Heart left ventricle (tissue), 16 donors: ENCODE data around the gene STAC2. TPM values are rescaled to one million over a fixed set of nuclear protein-coding genes. Genes with fewer than 3 reads are reported as not detected.
A peak's percentile ranks its signal among the peaks of the same experiment; 100 is the strongest.
"Not testable (repeated sequence)": the region's sequence is repeated elsewhere in the genome, so short reads cannot be mapped to it uniquely, and the experiment has no call there.

Experiments used
- ATAC-seq, 4 donors: fragments of 200-7000 bp; cut with Tn5 transposase; one replicate each; pipeline ENCODE4 v1.9.1; 2020 to 2022; ENCODE audit warnings: moderate library complexity in 4 of 4, mild to moderate bottlenecking in 3 of 4, moderate number of reproducible peaks in 1 of 4
- DNase-seq, 5 donors: peaks; one replicate each; pipeline ENCODE4 v3.0.0-alpha.2; 2020
- H3K27ac ChIP-seq, 12 donors: fragments of 200-600 bp; sonication (generic) in 4 of 12; one replicate each; pipeline versions ENCODE4 v1.5.0 to v1.8.0; 2016 to 2022; ENCODE audit warnings: mild to moderate bottlenecking in 2 of 12
- H3K27me3 ChIP-seq, 9 donors: fragments of 200-600 bp; sonication (generic) in 2 of 9; one replicate each; pipeline versions ENCODE4 v1.5.1 to v1.8.0; 2016 to 2022; ENCODE audit warnings: mild to moderate bottlenecking in 3 of 9
- H3K36me3 ChIP-seq, 9 donors: fragments of 200-600 bp; sonication (generic) in 2 of 9; one replicate each; pipeline versions ENCODE4 v1.5.0 to v1.8.0; 2018 to 2022; ENCODE audit warnings: mild to moderate bottlenecking in 2 of 9
- H3K4me1 ChIP-seq, 12 donors: fragments of 200-600 bp; sonication (generic) in 4 of 12; one replicate each; pipeline versions ENCODE4 v1.5.0 to v1.8.0; 2016 to 2022; ENCODE audit warnings: mild to moderate bottlenecking in 3 of 12
- H3K4me3 ChIP-seq, 12 donors: fragments of 200-600 bp; sonication (generic) in 4 of 12; one replicate each; pipeline versions ENCODE4 v1.5.0 to v1.8.0; 2017 to 2022; ENCODE audit warnings: mild to moderate bottlenecking in 9 of 12, moderate library complexity in 4 of 12
- H3K9me3 ChIP-seq, 12 donors: fragments of 200-600 bp; sonication (generic) in 4 of 12; one replicate each; pipeline versions ENCODE4 v1.5.0 to v1.8.0; 2016 to 2022; ENCODE audit warnings: mild to moderate bottlenecking in 1 of 12
- POLR2A ChIP-seq, 2 donors: fragments of 450-650 bp; IDR thresholded peaks; one replicate each; pipeline ENCODE4 v1.6.1; 2017; ENCODE audit warnings: antibody characterized with exemption in 2 of 2, mild to moderate bottlenecking in 2 of 2, moderate library complexity in 2 of 2
- WGBS, 4 donors: extraction: QIAGEN DNeasy Blood & Tissue Kit in 2 of 4; methylation state at CpG; one replicate each; pipeline versions ENCODE4 v1.1.5 to v1.1.7; 2013 to 2018; 5-methylcytosine and 5-hydroxymethylcytosine counted together
- intact Hi-C, 10 donors: fragments of 100-400 bp; cut with DNase I; formaldehyde crosslinking; loops; one replicate each; pipeline versions ENCODE4 v1.11.1 to v1.14.2; 2022
- polyA plus RNA-seq, 2 donors: library from polyadenylated mRNA; stranded (reverse); fragments of 200-250 nt; gene quantifications; one replicate each; pipeline ENCODE4 v1.2.3, GENCODE V29; 2013
- total RNA-seq, 9 donors: library from RNA; depleted of rRNA in 2 of 9; stranded (reverse); fragments of >200 nt in 2 of 9; fragmentation: NEBNext Ultra II Directional in 3 of 9; extraction: Animal tissue kit (Norgen Biotek cat#: 25700) in 3 of 9; gene quantifications; one replicate each; pipeline versions ENCODE4 v1.1.0 to v1.2.4, GENCODE V29; 2016 to 2023
- TF ChIP-seq, protein P1 (sequence below), 12 donors: fragments of 200-600 bp; sonication (generic) in 4 of 12; IDR thresholded peaks; one replicate each; pipeline versions ENCODE4 v1.5.0 to v1.8.0; 2018 to 2022; ENCODE audit warnings: antibody characterized with exemption in 12 of 12, mild to moderate bottlenecking in 5 of 12
- donor health status: ischemic (EF 13 %, LVEDD 7.1; RV severe dilation, severe dysfunction).
- donor health status: healthy with polysubstance abuse.
- donor health status: DM: no; HTN: yes; CAD: no.
- donor health status: DM: no; HTN: no; CAD: no.
- donor health status: ischemic (EF 25% LVEDD 6.9; RV normal size, moderate dysfunction).
- donor health status: ischemic (EF 25% LVEDD 5.7; RV mildly dilated, moderate dysfunction).
- donor health status: healthy.
- donor health status: DM: yes; HTN: yes; CAD: no.
- donor health status: ischemic (EF 35%, LVEDD 5.7; RV mildly dilated, moderate dysfunction).
- donor health status: nonischemic (EF 11% LVEDD 7.7; RV severe dilation, severe dysfunction).
- donor health status: DM: yes; HTN: yes; CAD: no.
- donor health status: PGD.
- donor health status: ischemic (EF 29% LVEDD 5.4; RV normal size, mild dysfunction).
- donor health status: nonischemic (EF 23%, LVEDD 6.1; RV moderate dilation, normal function).

The STAC2 gene
- total and polyA plus RNA-seq, 11 donors: 0.16 to 5.3 (median 0.36) TPM

DNA sequence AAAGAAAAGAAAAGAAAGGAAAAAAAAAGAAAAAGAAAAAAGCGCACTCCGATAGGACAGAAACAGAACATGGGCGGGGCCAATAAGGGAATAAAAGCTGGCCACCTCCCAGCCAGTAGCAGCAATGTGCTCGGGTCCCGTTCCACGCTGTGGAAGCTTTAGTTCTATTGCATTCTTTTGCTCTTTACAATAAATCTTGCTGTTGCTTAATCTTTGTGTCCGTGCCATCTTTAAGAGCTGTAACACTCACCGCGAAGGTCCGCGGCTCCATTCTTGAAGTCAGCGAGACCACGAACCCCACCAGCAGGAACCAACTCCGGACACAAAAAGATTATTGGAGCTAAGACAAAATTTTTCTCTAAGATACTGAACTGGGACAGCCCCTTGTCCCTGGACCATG is 56.6 kb downstream of the STAC2 start:
- Histone ChIP-seq H3K4me3 (no peak overlapping the region), H3K4me1 (peaks cover 0 to 42% (median 24%) of the 10 kb centered on the region in 12 donors), H3K9me3 (peaks cover 0 to 5% (median 0%) of the 10 kb centered on the region in 12 donors), H3K36me3 (no peaks in the 10 kb centered on the region), H3K27ac (no peak overlapping the region), H3K27me3 (no peaks in the 10 kb centered on the region)
- ATAC-seq (no peak), DNase-seq (no peak)
- 86 to 93% (median 92%) methylated on average over 14 of the region's 14 CpGs for WGBS, 4 donors
- intact Hi-C loops: loop anchor here in 2 of 10 donors (10.0 kb wide), 2 partner anchors 66 to 304 kb away; no protein-coding TSS in a partner anchor
- TF ChIP-seq POLR2A (IDR thresholded peaks at IDR 0.05): no peak
- TF ChIP-seq, protein P1, sequence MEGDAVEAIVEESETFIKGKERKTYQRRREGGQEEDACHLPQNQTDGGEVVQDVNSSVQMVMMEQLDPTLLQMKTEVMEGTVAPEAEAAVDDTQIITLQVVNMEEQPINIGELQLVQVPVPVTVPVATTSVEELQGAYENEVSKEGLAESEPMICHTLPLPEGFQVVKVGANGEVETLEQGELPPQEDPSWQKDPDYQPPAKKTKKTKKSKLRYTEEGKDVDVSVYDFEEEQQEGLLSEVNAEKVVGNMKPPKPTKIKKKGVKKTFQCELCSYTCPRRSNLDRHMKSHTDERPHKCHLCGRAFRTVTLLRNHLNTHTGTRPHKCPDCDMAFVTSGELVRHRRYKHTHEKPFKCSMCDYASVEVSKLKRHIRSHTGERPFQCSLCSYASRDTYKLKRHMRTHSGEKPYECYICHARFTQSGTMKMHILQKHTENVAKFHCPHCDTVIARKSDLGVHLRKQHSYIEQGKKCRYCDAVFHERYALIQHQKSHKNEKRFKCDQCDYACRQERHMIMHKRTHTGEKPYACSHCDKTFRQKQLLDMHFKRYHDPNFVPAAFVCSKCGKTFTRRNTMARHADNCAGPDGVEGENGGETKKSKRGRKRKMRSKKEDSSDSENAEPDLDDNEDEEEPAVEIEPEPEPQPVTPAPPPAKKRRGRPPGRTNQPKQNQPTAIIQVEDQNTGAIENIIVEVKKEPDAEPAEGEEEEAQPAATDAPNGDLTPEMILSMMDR (IDR thresholded peaks at IDR 0.05): no peak

DNA sequence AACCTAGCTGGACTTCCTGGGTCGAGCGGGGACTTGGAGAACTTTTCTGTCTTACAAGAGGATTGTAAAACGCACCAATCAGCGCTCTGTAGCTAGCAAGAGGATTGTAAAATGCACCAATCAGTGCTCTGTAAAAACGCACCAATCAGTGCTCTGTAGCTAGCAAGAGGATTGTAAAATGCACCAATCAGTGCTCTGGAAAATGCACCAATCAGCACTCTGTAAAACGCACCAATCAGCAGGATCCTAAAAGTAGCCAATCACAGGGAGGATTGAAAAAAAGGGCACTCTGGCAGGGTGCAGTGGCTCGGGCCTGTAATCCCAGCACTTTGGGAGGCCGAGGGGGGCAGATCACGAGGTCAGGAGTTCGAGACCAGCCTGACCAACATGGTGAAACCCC is 57.2 kb downstream of the STAC2 start:
- H3K27me3 ChIP-seq, H3K4me3 ChIP-seq, ATAC-seq, H3K36me3 ChIP-seq, H3K9me3 ChIP-seq, DNase-seq: not testable (repeated sequence)
- H3K27ac ChIP-seq: peak overlapping the region in 1 of 12 donors; percentile 1
- intact Hi-C loops: loop anchor here in 2 of 10 donors (10.0 kb wide), 2 partner anchors 66 to 304 kb away; no protein-coding TSS in a partner anchor
- WGBS, 4 donors: 95 to 97% (median 96%) methylated on average over 10 of the region's 10 CpGs
- peaks cover 0 to 43% (median 26%) of the 10 kb centered on the region in 12 donors for H3K4me1 ChIP-seq

DNA sequence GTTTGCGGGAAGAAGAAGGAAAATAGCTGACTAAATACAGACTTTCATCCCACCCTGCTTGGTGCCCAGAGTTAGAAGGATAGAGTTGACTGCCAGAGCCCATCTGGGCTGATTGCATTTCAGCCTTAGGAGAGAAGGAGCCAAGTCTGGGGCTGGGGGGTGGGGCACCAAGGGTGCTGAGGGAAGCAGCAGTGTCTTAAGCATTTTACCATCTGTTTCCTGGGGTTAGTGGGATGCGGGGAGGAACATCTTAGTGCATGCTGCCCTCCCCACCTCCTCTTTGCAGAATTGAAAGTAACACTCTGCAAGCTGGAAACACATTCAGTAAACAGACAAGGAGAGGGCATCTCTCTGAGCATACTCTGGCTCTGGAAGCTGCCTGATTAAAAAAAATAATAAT is 58.3 kb downstream of the STAC2 start:
- DNase-seq (peak in 3 of 5 donors; percentile 56 to 63 (median 58)), ATAC-seq (peak in 3 of 4 donors; percentile 32 to 73 (median 45))
- Histone ChIP-seq H3K36me3 (no peaks in the 10 kb centered on the region), H3K4me3 (no peak overlapping the region), H3K4me1 (peaks cover 0 to 43% (median 26%) of the 10 kb centered on the region in 12 donors), H3K9me3 (peaks cover 0 to 5% (median 0%) of the 10 kb centered on the region in 12 donors), H3K27ac (peak overlapping the region in 3 of 12 donors; percentile 35 to 61 (median 37)), H3K27me3 (no peaks in the 10 kb centered on the region)
- intact Hi-C loops: loop anchor here in 3 of 10 donors (1.0 to 10.0 kb wide), 3 partner anchors 32 to 303 kb away; no protein-coding TSS in a partner anchor
- no peak for TF ChIP-seq POLR2A (IDR thresholded peaks at IDR 0.05)
- TF ChIP-seq, protein P1 (IDR thresholded peaks at IDR 0.05): no peak
- 32 to 45% (median 36%) methylated on average over 2 of the region's 2 CpGs for WGBS, 4 donors

DNA sequence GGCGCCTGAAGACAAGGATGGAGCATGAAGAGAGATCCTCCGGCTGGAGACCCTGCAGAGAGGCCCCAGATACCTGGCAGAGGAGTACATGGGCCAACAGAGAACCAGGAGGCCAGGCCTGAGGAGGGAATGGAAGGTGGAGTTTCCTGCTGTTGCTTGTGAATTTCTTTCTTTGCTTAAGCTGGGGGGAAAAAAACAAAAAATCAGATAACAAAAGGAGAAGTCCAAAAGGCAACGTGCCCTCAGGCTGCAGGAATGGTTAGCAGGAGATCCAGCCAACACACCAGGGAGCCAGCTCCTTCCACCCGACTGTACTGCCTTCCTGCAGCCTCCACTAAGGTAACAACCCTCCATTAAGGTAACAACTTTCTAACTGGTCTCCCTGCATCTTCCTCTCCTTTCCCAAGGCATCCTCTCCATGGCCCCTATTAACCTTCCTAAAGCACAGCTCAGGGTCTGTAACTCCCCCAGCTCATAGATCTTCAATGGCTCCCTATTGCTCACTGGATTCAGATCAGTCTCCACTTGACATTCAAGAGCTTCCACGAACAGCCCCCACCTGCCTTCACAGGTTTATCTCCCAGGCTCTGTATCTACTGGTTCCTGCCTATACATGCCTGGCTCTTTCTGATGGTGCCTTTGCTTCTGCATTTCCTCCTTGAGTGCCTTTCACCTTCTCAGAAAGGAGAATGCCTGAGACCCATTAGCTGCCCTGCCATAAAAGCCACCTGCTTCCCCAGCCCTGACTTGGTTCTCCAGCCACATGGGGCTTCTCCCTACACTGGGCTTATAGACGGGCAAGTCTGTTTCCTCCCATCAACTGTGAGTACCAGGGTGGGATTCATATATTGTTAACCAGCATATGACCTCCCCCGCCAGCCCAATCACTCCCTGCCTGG is 59.1 kb downstream of the STAC2 start:
- intact Hi-C loops: loop anchor here in 3 of 10 donors (1.0 to 10.0 kb wide), 3 partner anchors 33 to 302 kb away; no protein-coding TSS in a partner anchor
- peak overlapping the region in 1 of 12 donors; percentile 5 for H3K4me3 ChIP-seq
- TF ChIP-seq POLR2A (IDR thresholded peaks at IDR 0.05): no peak
- TF ChIP-seq, protein P1 (IDR thresholded peaks at IDR 0.05): no peak
- H3K4me1 ChIP-seq: peaks cover 0 to 43% (median 26%) of the 10 kb centered on the region in 12 donors
- ATAC-seq (no peak), DNase-seq (no peak)
- 58 to 70% (median 64%) methylated on average over 7 of the region's 7 CpGs for WGBS, 4 donors
- H3K9me3 ChIP-seq: peaks cover 0 to 5% (median 0%) of the 10 kb centered on the region in 12 donors
- H3K27me3 ChIP-seq: no peaks in the 10 kb centered on the region
- H3K36me3 ChIP-seq: no peaks in the 10 kb centered on the region
- peak overlapping the region in 3 of 12 donors; percentile 35 to 61 (median 37) for H3K27ac ChIP-seq
